H1 (cell line): ENCODE measurements around the gene PGAP2. TPM values are rescaled to one million over a fixed set of nuclear protein-coding genes. Genes with fewer than 3 reads are reported as not detected.
"Not testable (repeated sequence)": the region's sequence is repeated elsewhere in the genome, so short reads cannot be mapped to it uniquely, and the experiment has no call there.

Experiments
- CTCF ChIA-PET: fragments of 300-600 bp; sonication (Branson Sonifier 250); formaldehyde crosslinking; loops from one replicate; lab custom pipeline; 2021; ENCODE audit not compliant: partially characterized antibody; lab: Charles Lee
- POLR2A ChIA-PET: fragments of 300-600 bp; sonication (Branson Sonifier 250); formaldehyde crosslinking; loops from one replicate; lab custom pipeline; 2021; ENCODE audit warnings: inconsistent platforms; ENCODE audit not compliant: partially characterized antibody; lab: Charles Lee
- DNase-seq, 2 experiments: peaks; one replicate each; pipeline versions ENCODE4 v3.0.0 to v3.0.0-alpha.2; 2010 to 2022; ENCODE audit warnings: low spot score in 2 of 2, low read depth in 1 of 2, mixed read lengths in 1 of 2
- FAIRE-seq: peaks from 2 replicates; lab custom pipeline; 2011; peaks lifted over from hg19 to GRCh38; lab: Jason Lieb, UNC
- H2AFZ ChIP-seq: 2 replicates; pipeline ENCODE4 v1.8.1; 2012; ENCODE audit warnings: low read length, inconsistent platforms
- H2AK5ac ChIP-seq: 2 replicates; pipeline ENCODE4 v1.6.1; 2013; ENCODE audit warnings: low read depth, low read length
- H2BK120ac ChIP-seq: replicated peaks from 2 replicates; pipeline ENCODE3; 2013; ENCODE audit warnings: low read depth, low read length, inconsistent platforms
- H2BK12ac ChIP-seq: 2 replicates; pipeline ENCODE4 v1.6.1; 2013; ENCODE audit warnings: low read depth, low read length
- H2BK15ac ChIP-seq: 2 replicates; pipeline ENCODE4 v1.6.1; 2013; ENCODE audit warnings: low read length
- H2BK20ac ChIP-seq: 2 replicates; pipeline ENCODE4 v1.6.1; 2013; ENCODE audit warnings: low read length
- H2BK5ac ChIP-seq: 2 replicates; pipeline ENCODE4 v1.6.1; 2013; ENCODE audit warnings: low read depth, low read length
- H3K14ac ChIP-seq: 2 replicates; pipeline ENCODE4 v1.6.1; 2013; ENCODE audit warnings: inconsistent platforms; ENCODE audit not compliant: insufficient read length
- H3K18ac ChIP-seq: 2 replicates; pipeline ENCODE4 v1.6.1; 2013; ENCODE audit warnings: low read length; ENCODE audit errors: extremely low read depth
- H3K23ac ChIP-seq: 2 replicates; pipeline ENCODE4 v1.6.1; 2013; ENCODE audit warnings: inconsistent platforms; ENCODE audit not compliant: insufficient read length
- H3K23me2 ChIP-seq: 2 replicates; pipeline ENCODE4 v1.6.1; 2013; ENCODE audit warnings: low read depth, low read length
- H3K27ac ChIP-seq: 2 replicates; pipeline ENCODE4 v1.6.1; 2011; ENCODE audit warnings: low read depth, low read length, inconsistent platforms
- H3K27me3 ChIP-seq, 4 experiments: replicated peaks in 1 of 4; 1 replicate in 1 of 4; 2 replicates in 3 of 4; pipeline versions ENCODE4 v1.6.1 to v1.8.1; 2011 to 2013; ENCODE audit warnings: low read length in 3 of 4, mild to moderate bottlenecking in 3 of 4, inconsistent platforms in 2 of 4, mixed read lengths in 2 of 4, moderate library complexity in 1 of 4; ENCODE audit not compliant: control insufficient read depth in 3 of 4, insufficient read depth in 3 of 4; ENCODE audit errors: extremely low read depth in 1 of 4
- H3K36me3 ChIP-seq, 4 experiments: 2 replicates each; pipeline versions ENCODE4 v1.6.1 to v1.8.1; 2011 to 2013; ENCODE audit warnings: mild to moderate bottlenecking in 4 of 4, low read length in 3 of 4, moderate library complexity in 2 of 4, control low read depth in 1 of 4, inconsistent platforms in 1 of 4; ENCODE audit not compliant: insufficient read depth in 4 of 4, control insufficient read depth in 2 of 4
- H3K4ac ChIP-seq: replicated peaks from 2 replicates; pipeline ENCODE3; 2013; ENCODE audit warnings: low read length, low read depth, mixed read lengths, inconsistent platforms; ENCODE audit not compliant: insufficient read length
- H3K4me1 ChIP-seq, 4 experiments: replicated peaks in 1 of 4; 1 replicate in 1 of 4; 2 replicates in 3 of 4; pipeline versions ENCODE4 v1.6.1 to v1.8.1; 2011 to 2013; ENCODE audit warnings: low read length in 3 of 4, inconsistent platforms in 2 of 4, mixed read lengths in 1 of 4; ENCODE audit not compliant: insufficient read depth in 4 of 4, control insufficient read depth in 3 of 4
- H3K4me2 ChIP-seq, 2 experiments: 2 replicates each; pipeline versions ENCODE4 v1.6.1 to v1.8.1; 2011 to 2013; ENCODE audit warnings: low read depth in 2 of 2, low read length in 2 of 2, control low read depth in 1 of 2, inconsistent platforms in 1 of 2, mild to moderate bottlenecking in 1 of 2; ENCODE audit not compliant: insufficient read depth in 1 of 2
- H3K4me3 ChIP-seq, 4 experiments: fragments of 200-600, 300-600 bp in 1 of 4; sonication (generic), shearing (Covaris generic), sonication (Bioruptor Twin) in 1 of 4; 2 replicates each; pipeline versions ENCODE4 v1.5.1 to v1.8.1; 2011 to 2016; ENCODE audit warnings: low read length in 4 of 4, low read depth in 3 of 4, control low read depth in 2 of 4, inconsistent platforms in 2 of 4, mild to moderate bottlenecking in 2 of 4, mixed read lengths in 1 of 4, moderate library complexity in 1 of 4; ENCODE audit not compliant: insufficient read depth in 2 of 4; ENCODE audit errors: extremely low read depth in 1 of 4
- H3K56ac ChIP-seq: replicated peaks from 2 replicates; pipeline ENCODE3; 2013; ENCODE audit warnings: low read depth, mild to moderate bottlenecking, mixed read lengths, low read length, inconsistent platforms; ENCODE audit not compliant: insufficient read length
- H3K79me1 ChIP-seq: 2 replicates; pipeline ENCODE4 v1.6.1; 2013; ENCODE audit warnings: low read depth, low read length, control low read depth
- H3K79me2 ChIP-seq, 2 experiments: 2 replicates each; pipeline versions ENCODE4 v1.6.1 to v1.8.1; 2012 to 2013; ENCODE audit warnings: low read length in 2 of 2, mild to moderate bottlenecking in 2 of 2, inconsistent platforms in 1 of 2; ENCODE audit not compliant: insufficient read depth in 2 of 2, control insufficient read depth in 1 of 2
- H3K9ac ChIP-seq, 4 experiments: replicated peaks in 1 of 4; 1 replicate in 1 of 4; 2 replicates in 3 of 4; pipeline versions ENCODE4 v1.6.1 to v1.8.1; 2011 to 2013; ENCODE audit warnings: low read depth in 3 of 4, low read length in 3 of 4, control low read depth in 2 of 4, mild to moderate bottlenecking in 2 of 4, moderate library complexity in 2 of 4, inconsistent platforms in 1 of 4; ENCODE audit errors: extremely low read depth in 1 of 4
- H3K9me3 ChIP-seq, 2 experiments: 2 replicates each; pipeline versions ENCODE4 v1.6.1 to v1.8.1; 2012 to 2013; ENCODE audit warnings: mild to moderate bottlenecking in 2 of 2, moderate library complexity in 2 of 2, control low read depth in 1 of 2, inconsistent platforms in 1 of 2, low read depth in 1 of 2, low read length in 1 of 2, mixed read lengths in 1 of 2; ENCODE audit not compliant: insufficient read depth in 2 of 2
- H4K20me1 ChIP-seq, 2 experiments: replicated peaks in 1 of 2; 2 replicates each; pipeline versions ENCODE3 to v1.8.1; 2011 to 2013; ENCODE audit warnings: inconsistent platforms in 2 of 2, low read length in 2 of 2, mild to moderate bottlenecking in 1 of 2; ENCODE audit not compliant: insufficient read depth in 2 of 2, control insufficient read depth in 1 of 2
- H4K5ac ChIP-seq: 2 replicates; pipeline ENCODE4 v1.6.1; 2013; ENCODE audit warnings: low read length, low read depth, mixed read lengths, inconsistent platforms; ENCODE audit not compliant: insufficient read length
- H4K8ac ChIP-seq: 2 replicates; pipeline ENCODE4 v1.8.0; 2013; ENCODE audit warnings: mild to moderate bottlenecking, moderate library complexity, low read length, inconsistent platforms; ENCODE audit not compliant: insufficient read depth; ENCODE audit errors: extremely low read depth
- H4K91ac ChIP-seq: replicated peaks from 2 replicates; pipeline ENCODE3; 2013; ENCODE audit warnings: low read length, mixed read lengths, inconsistent platforms; ENCODE audit not compliant: insufficient read length
- ASH2L ChIP-seq: fragments of 200-600, 300-600 bp; sonication (generic); IDR thresholded peaks from one replicate; pipeline ENCODE4 v1.7.1; 2017; ENCODE audit warnings: low read length
- CTCF ChIP-seq, 3 experiments: IDR thresholded peaks; 1 replicate in 2 of 3; 2 replicates in 1 of 3; pipeline versions ENCODE4 v1.5.1 to v1.6.1; 2011; ENCODE audit warnings: low read length in 3 of 3, mild to moderate bottlenecking in 3 of 3, inconsistent platforms in 2 of 3, low read depth in 1 of 3, moderate library complexity in 1 of 3; ENCODE audit not compliant: insufficient read depth in 1 of 3; ENCODE audit errors: control extremely low read depth in 1 of 3
- YY1 ChIP-seq: IDR thresholded peaks from 2 replicates; pipeline ENCODE4 v1.6.1; 2011; ENCODE audit warnings: low read depth, mild to moderate bottlenecking, low read length
- WGBS, 2 experiments: shearing (Covaris generic) in 1 of 2; methylation state at CpG; one replicate each; pipeline versions ENCODE4 v1.1.6 to v1.1.7; 2013 to 2015; ENCODE audit warnings: low lambda C conversion rate in 2 of 2, mixed read lengths in 2 of 2, inconsistent platforms in 1 of 2, low coverage in 1 of 2, missing lambda C conversion rate in 1 of 2; ENCODE audit not compliant: insufficient replicate concordance in 2 of 2, insufficient coverage in 1 of 2, insufficient read length in 1 of 2; ENCODE audit errors: extremely low coverage in 1 of 2, missing lambda C conversion rate in 1 of 2; 5-methylcytosine and 5-hydroxymethylcytosine counted together
- polyA plus RNA-seq, 7 experiments: library from polyadenylated mRNA; depleted of rRNA in 3 of 7; stranded (reverse) in 5 of 7; unstranded in 2 of 7; fragments of >200 nt in 5 of 7; fragments of 200-250 nt in 2 of 7; gene quantifications; 1 replicate in 5 of 7; 2 replicates in 1 of 7; 4 replicates in 1 of 7; pipeline versions ENCODE4 v1.2.1 to v1.2.3, GENCODE V29; 2011 to 2013; ENCODE audit warnings: missing spikeins in 2 of 7, mixed read lengths in 2 of 7
- total RNA-seq: library from RNA; stranded (reverse); fragmentation: NEBNext Ultra II Directional; extraction: Animal tissue kit (Norgen Biotek cat#: 25700); gene quantifications from 2 replicates; pipeline ENCODE4 v1.2.1, GENCODE V29; 2021

PGAP2 gene
- total and polyA plus RNA-seq, 2 of the 8 experiments (the other 6 are each of a cell fraction or from before 2014, with no cell fraction given), result 56.5 to 106 TPM

GRCh38 chr11:3786781-3787428, 21.5 kb upstream of the PGAP2 start (continued):
- TF ChIP-seq CTCF (IDR thresholded peaks at IDR 0.05; ENCODE audit: control extremely low read depth in 1 of 3, insufficient read depth in 1 of 3, low read depth in 1 of 3, low read length in 3 of 3) (no peak), YY1 (no peak), ASH2L (no peak)
- TF ChIP-seq, all 59 proteins: peak for 0

GRCh38 chr11:3794387-3794786, 14.0 kb upstream of the PGAP2 start:
- H3K14ac ChIP-seq, H2AFZ ChIP-seq, H4K91ac ChIP-seq, H3K56ac ChIP-seq, H4K5ac ChIP-seq, FAIRE-seq, H3K4me2 ChIP-seq, H3K4me3 ChIP-seq, H2BK15ac ChIP-seq, H3K23ac ChIP-seq, H3K9me3 ChIP-seq, H3K4ac ChIP-seq, H3K4me1 ChIP-seq, H2BK12ac ChIP-seq, H4K8ac ChIP-seq, H3K27me3 ChIP-seq, H3K18ac ChIP-seq, DNase-seq, H2AK5ac ChIP-seq, H3K23me2 ChIP-seq, H2BK20ac ChIP-seq, H3K27ac ChIP-seq, H2BK5ac ChIP-seq, H2BK120ac ChIP-seq, H3K9ac ChIP-seq, H3K79me1 ChIP-seq: not testable (repeated sequence)
- POLR2A ChIA-PET, result interaction anchor here (0.8 to 1.0 kb wide), 2 partner anchors 39 to 40 kb away, joined by 3 read pairs; no protein-coding TSS in a partner anchor
- Histone ChIP-seq H3K79me2 (peaks cover 43 to 78% of the 10 kb centered on the region in 2 experiments), H4K20me1 (peaks cover 13 to 21% of the 10 kb centered on the region in 2 experiments), H3K36me3 (peaks cover 0 to 25% (median 11%) of the 10 kb centered on the region in 4 experiments; a peak in 6 of 8 replicates)
- CTCF ChIA-PET, result interaction anchor here (7.8 kb wide), 1 partner anchor 14 kb away, joined by 81 read pairs; the partner anchor contains the start of gene PGAP2
- 95% methylated on average over 10 of the region's 10 CpGs; no CpG with 5 or more reads in 1 of the 2 experiments for WGBS, 2 experiments
